GM18873 (cell line): ENCODE results near the gene NAXE.
"Not testable (repeated sequence)": the region's sequence is repeated elsewhere in the genome, so short reads cannot be mapped to it uniquely, and the experiment has no call there.

Experiments
- ATAC-seq: cut with Tn5 transposase; IDR thresholded peaks from one replicate; pipeline ENCODE4 v1.9.1; 2021; ENCODE audit warnings: mild to moderate bottlenecking, moderate library complexity, moderate number of reproducible peaks; ENCODE audit not compliant: unreplicated experiment, low FRiP score

NAXE gene

GRCh38 chr1:156591432-156592157 lies at the start of gene NAXE:
Gene NAXE (plus strand): TSS chr1:156591776. CDS start chr1:156591805, 29 bp downstream.
- ATAC-seq: no peak

GRCh38 chr1:156543066-156543465 lies 48.5 kb upstream of the NAXE start:
- no peak for ATAC-seq

GRCh38 chr1:156544592-156545102 lies 46.9 kb upstream of the NAXE start:
- no peak for ATAC-seq

- no peak for ATAC-seq
Observed at GRCh38 chr1:156546267-156546666, 45.3 kb upstream of the NAXE start.

GRCh38 chr1:156547434-156547833 lies 44.1 kb upstream of the NAXE start:
- no peak for ATAC-seq

GRCh38 chr1:156547982-156548381 lies 43.6 kb upstream of the NAXE start:
- no peak for ATAC-seq

- ATAC-seq: no peak
Observed at GRCh38 chr1:156549390-156549789, 42.2 kb upstream of the NAXE start.

- no peak for ATAC-seq
Observed at GRCh38 chr1:156549831-156550230, 41.7 kb upstream of the NAXE start.

GRCh38 chr1:156550346-156550745 lies 41.2 kb upstream of the NAXE start:
- no peak for ATAC-seq

- ATAC-seq: no peak
Observed at GRCh38 chr1:156551066-156551643, 40.4 kb upstream of the NAXE start.

GRCh38 chr1:156551869-156552268 lies 39.7 kb upstream of the NAXE start:
- ATAC-seq: no peak

- no peak for ATAC-seq
Observed at GRCh38 chr1:156552518-156552917, 39.1 kb upstream of the NAXE start.

GRCh38 chr1:156552937-156553336 lies 38.6 kb upstream of the NAXE start:
- ATAC-seq: not testable (repeated sequence)

GRCh38 chr1:156553860-156554485 lies 37.6 kb upstream of the NAXE start:
- ATAC-seq: no peak

GRCh38 chr1:156554971-156555370 lies 36.6 kb upstream of the NAXE start:
- no peak for ATAC-seq

- no peak for ATAC-seq
Observed at GRCh38 chr1:156555715-156556114, 35.9 kb upstream of the NAXE start.

GRCh38 chr1:156556354-156556753 lies 35.2 kb upstream of the NAXE start:
- ATAC-seq: no peak

GRCh38 chr1:156559086-156559796 lies 32.3 kb upstream of the NAXE start:
- ATAC-seq: no peak

GRCh38 chr1:156559797-156560385 lies 31.7 kb upstream of the NAXE start:
- no peak for ATAC-seq

- ATAC-seq: no peak
Observed at GRCh38 chr1:156560585-156561163, 30.9 kb upstream of the NAXE start.
